Activated naive CD4-positive, alpha-beta T cell treated with anti-CD3 and anti-CD28 coated beads for 36 hours (primary cell): Measurements from ENCODE around the gene RNF128. TPM values are rescaled to one million over a fixed set of nuclear protein-coding genes. Genes with fewer than 3 reads are reported as not detected.

Experiments
- total RNA-seq, 2 experiments: library from RNA; stranded (reverse); gene quantifications; one replicate each; pipeline ENCODE4 v1.2.3, GENCODE V29; 2021

Gene RNF128
- total RNA-seq, 2 experiments from 2014 or later: not detected

Other genes with a start within 250 kb of the RNF128 start
- 10 to 100 TPM; 13.1 to 14.8 TPM for gene RADX, start 114.7 kb upstream of the RNF128 start, total RNA-seq
- gene TBC1D8B, start 76.0 kb downstream of the RNF128 start, total RNA-seq: 1 to 10 TPM; 1.2 TPM
- gene RIPPLY1, start 176.6 kb downstream of the RNF128 start, total RNA-seq: not detected
- not detected for gene CLDN2, start 193.7 kb downstream of the RNF128 start, total RNA-seq